ENCODE measurements around the gene PRR30. TPM values are rescaled to one million over a fixed set of nuclear protein-coding genes. Genes with fewer than 3 reads are reported as not detected.

The PRR30 gene
- total RNA-seq, 1 donor: not detected

DNA sequence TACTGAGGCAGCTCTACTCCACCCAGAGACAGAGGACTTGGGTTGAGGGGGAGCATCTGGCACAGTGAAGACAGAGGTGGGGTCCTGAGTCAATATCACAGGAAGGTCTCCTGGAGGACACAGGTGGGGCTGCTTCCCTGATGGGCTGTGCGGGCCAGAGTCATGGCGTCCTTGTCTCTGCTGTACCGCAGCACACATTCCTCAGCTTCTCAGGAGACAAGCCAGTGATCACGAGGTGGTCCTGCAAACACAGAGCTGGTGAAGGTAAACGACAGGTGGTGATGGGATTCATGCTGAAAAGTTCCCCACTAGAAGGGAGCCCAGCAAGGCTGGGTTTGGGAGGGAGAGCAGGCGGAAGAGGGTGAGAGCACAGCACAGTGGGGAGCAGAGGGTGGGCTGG is 19.3 kb upstream of the PRR30 start:
- Histone ChIP-seq H3K4me1 (ENCODE audit: insufficient read depth, low read length) (no peaks in the 10 kb centered on the region), H3K9me3 (ENCODE audit: low read depth, low read length) (no peaks in the 10 kb centered on the region)

DNA sequence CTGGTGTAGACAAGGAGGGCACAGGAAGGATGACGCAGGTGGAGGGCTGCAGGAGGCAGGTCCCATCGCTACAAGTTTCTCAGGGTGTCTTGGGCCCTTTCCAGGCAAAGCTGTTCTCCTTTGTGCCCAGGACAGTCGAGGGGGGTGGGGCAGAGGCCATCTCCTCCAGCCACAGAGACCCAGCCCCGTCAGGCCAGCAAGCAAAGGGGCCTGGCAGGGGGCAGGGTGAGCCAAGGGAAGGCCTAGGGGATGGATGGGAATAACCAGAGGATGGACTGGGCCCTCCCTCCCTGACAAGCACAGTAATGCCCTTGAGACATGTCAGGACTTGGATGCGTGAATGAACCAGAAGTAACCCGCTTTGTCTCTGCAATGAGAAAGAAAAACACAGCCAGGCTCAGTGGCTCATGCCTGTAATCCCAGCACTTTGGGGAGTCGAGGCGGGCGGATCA is 15.9 kb upstream of the PRR30 start:
- no peaks in the 10 kb centered on the region for H3K79me2 ChIP-seq (ENCODE audit: insufficient read depth, low read length)
- H4K20me1 ChIP-seq (ENCODE audit: insufficient read depth, low read length): no peaks in the 10 kb centered on the region
- no peak overlapping the region for H3K27ac ChIP-seq (ENCODE audit: low read depth, low read length)
- no peaks in the 10 kb centered on the region for H3K4me1 ChIP-seq (ENCODE audit: insufficient read depth, low read length)
- no peak overlapping the region for H3K4me2 ChIP-seq (ENCODE audit: insufficient read depth, low read length)
- no peaks in the 10 kb centered on the region for H3K36me3 ChIP-seq (ENCODE audit: insufficient read depth, low read length)
- H2AFZ ChIP-seq (ENCODE audit: low read length): no peak overlapping the region
- H3K4me3 ChIP-seq (ENCODE audit: insufficient read depth, low read length): no peak overlapping the region
- TF ChIP-seq, protein P1, sequence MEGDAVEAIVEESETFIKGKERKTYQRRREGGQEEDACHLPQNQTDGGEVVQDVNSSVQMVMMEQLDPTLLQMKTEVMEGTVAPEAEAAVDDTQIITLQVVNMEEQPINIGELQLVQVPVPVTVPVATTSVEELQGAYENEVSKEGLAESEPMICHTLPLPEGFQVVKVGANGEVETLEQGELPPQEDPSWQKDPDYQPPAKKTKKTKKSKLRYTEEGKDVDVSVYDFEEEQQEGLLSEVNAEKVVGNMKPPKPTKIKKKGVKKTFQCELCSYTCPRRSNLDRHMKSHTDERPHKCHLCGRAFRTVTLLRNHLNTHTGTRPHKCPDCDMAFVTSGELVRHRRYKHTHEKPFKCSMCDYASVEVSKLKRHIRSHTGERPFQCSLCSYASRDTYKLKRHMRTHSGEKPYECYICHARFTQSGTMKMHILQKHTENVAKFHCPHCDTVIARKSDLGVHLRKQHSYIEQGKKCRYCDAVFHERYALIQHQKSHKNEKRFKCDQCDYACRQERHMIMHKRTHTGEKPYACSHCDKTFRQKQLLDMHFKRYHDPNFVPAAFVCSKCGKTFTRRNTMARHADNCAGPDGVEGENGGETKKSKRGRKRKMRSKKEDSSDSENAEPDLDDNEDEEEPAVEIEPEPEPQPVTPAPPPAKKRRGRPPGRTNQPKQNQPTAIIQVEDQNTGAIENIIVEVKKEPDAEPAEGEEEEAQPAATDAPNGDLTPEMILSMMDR (IDR thresholded peaks at IDR 0.05; ENCODE audit: extremely low read depth, low read depth, low read length): no peak
- no peaks in the 10 kb centered on the region for H3K27me3 ChIP-seq (ENCODE audit: insufficient read depth, low read length)
- H3K9me3 ChIP-seq (ENCODE audit: low read depth, low read length): no peaks in the 10 kb centered on the region
- no peak for DNase-seq (ENCODE audit: insufficient read length, low spot score, missing footprints)

More for the DNA sequence above, 19.3 kb upstream of the PRR30 start:
- H3K4me3 ChIP-seq (ENCODE audit: insufficient read depth, low read length): no peak overlapping the region
- H2AFZ ChIP-seq (ENCODE audit: low read length): no peak overlapping the region
- H3K27me3 ChIP-seq (ENCODE audit: insufficient read depth, low read length): no peaks in the 10 kb centered on the region
- H3K27ac ChIP-seq (ENCODE audit: low read depth, low read length): no peak overlapping the region
- H3K4me2 ChIP-seq (ENCODE audit: insufficient read depth, low read length): no peak overlapping the region
- no peaks in the 10 kb centered on the region for H3K79me2 ChIP-seq (ENCODE audit: insufficient read depth, low read length)
- no peaks in the 10 kb centered on the region for H4K20me1 ChIP-seq (ENCODE audit: insufficient read depth, low read length)
- no peak for DNase-seq (ENCODE audit: insufficient read length, low spot score, missing footprints)
- TF ChIP-seq, protein P1 (IDR thresholded peaks at IDR 0.05; ENCODE audit: extremely low read depth, low read depth, low read length): no peak
- no peaks in the 10 kb centered on the region for H3K36me3 ChIP-seq (ENCODE audit: insufficient read depth, low read length)

DNA sequence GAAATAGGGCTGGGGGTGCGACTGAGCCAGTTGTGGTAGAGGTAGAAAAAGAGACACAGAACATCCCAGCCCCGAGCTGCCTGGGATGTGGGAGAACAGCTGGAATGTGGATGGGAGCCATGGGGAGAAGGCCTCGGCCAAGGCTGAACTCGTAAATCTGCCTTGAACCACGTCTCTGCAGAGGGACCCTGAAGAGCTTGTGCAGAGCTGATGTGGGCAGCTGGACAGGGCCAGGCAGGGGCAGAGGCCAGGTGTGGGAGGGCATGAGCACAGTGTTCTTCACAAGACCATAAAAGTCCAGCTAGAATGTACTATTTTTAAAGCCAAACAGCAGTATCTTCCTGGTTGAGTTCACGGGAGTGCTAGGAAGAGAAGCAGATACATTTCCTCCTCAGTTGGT is 15.3 kb upstream of the PRR30 start:
- DNase-seq (ENCODE audit: insufficient read length, low spot score, missing footprints): no peak
- no peaks in the 10 kb centered on the region for H3K9me3 ChIP-seq (ENCODE audit: low read depth, low read length)
- no peak overlapping the region for H2AFZ ChIP-seq (ENCODE audit: low read length)
- H3K4me1 ChIP-seq (ENCODE audit: insufficient read depth, low read length): no peaks in the 10 kb centered on the region
- no peaks in the 10 kb centered on the region for H4K20me1 ChIP-seq (ENCODE audit: insufficient read depth, low read length)
- no peaks in the 10 kb centered on the region for H3K79me2 ChIP-seq (ENCODE audit: insufficient read depth, low read length)
- H3K36me3 ChIP-seq (ENCODE audit: insufficient read depth, low read length): no peaks in the 10 kb centered on the region
- H3K4me3 ChIP-seq (ENCODE audit: insufficient read depth, low read length): no peak overlapping the region
- TF ChIP-seq, protein P1 (IDR thresholded peaks at IDR 0.05; ENCODE audit: extremely low read depth, low read depth, low read length): no peak
- H3K27ac ChIP-seq (ENCODE audit: low read depth, low read length): no peak overlapping the region
- no peaks in the 10 kb centered on the region for H3K27me3 ChIP-seq (ENCODE audit: insufficient read depth, low read length)
- no peak overlapping the region for H3K4me2 ChIP-seq (ENCODE audit: insufficient read depth, low read length)

DNA sequence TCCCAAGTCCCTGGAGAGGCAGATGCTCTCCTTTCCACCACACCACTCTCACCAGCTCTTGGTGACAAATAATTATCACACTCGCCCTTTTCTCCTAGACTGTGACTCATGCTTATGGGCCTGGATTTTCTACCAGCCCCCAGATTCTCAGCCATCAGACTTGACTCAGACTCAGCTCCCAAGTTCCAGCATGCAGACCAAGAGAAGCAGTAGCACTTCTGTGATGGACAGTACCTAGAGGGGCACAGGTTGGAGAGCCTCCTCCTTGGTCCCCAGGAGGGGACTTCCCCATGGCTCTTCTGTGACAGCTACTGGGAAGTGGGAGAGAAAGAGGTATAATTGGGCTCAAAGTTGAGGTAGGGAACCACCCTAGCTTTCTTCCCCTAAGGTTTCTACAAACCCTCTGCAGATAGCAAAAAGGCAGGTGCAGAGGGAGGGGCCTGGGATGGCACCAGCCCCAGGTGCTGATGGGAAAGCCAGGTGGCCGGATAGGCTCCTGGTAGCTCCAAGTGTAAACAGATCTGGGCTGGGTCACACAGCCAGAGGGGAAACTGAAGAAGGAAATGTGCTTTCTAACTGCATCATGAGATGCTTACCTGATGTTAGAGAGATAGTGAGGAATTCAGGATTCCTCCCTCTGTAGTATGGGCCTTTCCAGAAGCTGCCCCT is 13.7 kb upstream of the PRR30 start:
- TF ChIP-seq, protein P1 (IDR thresholded peaks at IDR 0.05; ENCODE audit: extremely low read depth, low read depth, low read length): no peak
- H2AFZ ChIP-seq (ENCODE audit: low read length): no peak overlapping the region
- no peak overlapping the region for H3K27ac ChIP-seq (ENCODE audit: low read depth, low read length)
- no peaks in the 10 kb centered on the region for H3K4me1 ChIP-seq (ENCODE audit: insufficient read depth, low read length)
- DNase-seq (ENCODE audit: insufficient read length, low spot score, missing footprints): peak; percentile 98
- H3K27me3 ChIP-seq (ENCODE audit: insufficient read depth, low read length): no peaks in the 10 kb centered on the region
- H3K9me3 ChIP-seq (ENCODE audit: low read depth, low read length): no peaks in the 10 kb centered on the region
- H3K4me2 ChIP-seq (ENCODE audit: insufficient read depth, low read length): no peak overlapping the region
- H3K4me3 ChIP-seq (ENCODE audit: insufficient read depth, low read length): no peak overlapping the region
- no peaks in the 10 kb centered on the region for H3K36me3 ChIP-seq (ENCODE audit: insufficient read depth, low read length)
- H3K79me2 ChIP-seq (ENCODE audit: insufficient read depth, low read length): no peaks in the 10 kb centered on the region
- no peaks in the 10 kb centered on the region for H4K20me1 ChIP-seq (ENCODE audit: insufficient read depth, low read length)
